ENCODE results near the gene CPNE5.

CPNE5 gene

DNA sequence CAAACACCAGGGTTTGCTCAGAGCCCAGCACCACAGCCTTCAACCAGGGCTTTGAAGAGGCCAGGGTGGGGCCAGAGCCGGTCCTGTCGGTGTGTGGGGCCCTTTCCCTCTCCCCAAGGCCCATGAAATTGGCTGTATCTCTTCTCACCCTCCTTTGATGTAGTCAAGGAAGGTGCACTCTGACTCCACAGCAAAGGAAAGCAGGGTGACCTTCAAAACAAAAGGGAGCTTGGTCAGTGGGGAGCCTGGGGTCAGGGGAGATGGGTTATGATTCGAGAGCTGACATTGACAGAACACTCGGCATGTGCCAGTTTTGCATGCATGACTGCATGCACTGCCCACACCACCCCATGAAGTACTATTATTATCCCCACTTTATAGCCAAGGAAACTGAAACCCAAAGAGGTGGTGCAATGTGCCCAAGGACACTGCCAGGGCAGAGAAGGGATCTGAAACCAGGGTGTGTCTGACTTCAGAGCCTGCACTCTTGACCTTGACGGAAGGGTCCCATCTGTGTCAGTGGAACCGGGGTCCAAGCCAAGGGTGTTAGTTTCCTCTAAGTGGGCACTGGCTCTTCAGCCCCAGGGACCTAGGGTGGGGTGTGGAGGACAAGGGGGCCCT is 86.2 kb downstream of the CPNE5 start:
- no peak overlapping the region for H3K4me3 ChIP-seq (ENCODE audit: low read length)
- TF ChIP-seq, protein P1, sequence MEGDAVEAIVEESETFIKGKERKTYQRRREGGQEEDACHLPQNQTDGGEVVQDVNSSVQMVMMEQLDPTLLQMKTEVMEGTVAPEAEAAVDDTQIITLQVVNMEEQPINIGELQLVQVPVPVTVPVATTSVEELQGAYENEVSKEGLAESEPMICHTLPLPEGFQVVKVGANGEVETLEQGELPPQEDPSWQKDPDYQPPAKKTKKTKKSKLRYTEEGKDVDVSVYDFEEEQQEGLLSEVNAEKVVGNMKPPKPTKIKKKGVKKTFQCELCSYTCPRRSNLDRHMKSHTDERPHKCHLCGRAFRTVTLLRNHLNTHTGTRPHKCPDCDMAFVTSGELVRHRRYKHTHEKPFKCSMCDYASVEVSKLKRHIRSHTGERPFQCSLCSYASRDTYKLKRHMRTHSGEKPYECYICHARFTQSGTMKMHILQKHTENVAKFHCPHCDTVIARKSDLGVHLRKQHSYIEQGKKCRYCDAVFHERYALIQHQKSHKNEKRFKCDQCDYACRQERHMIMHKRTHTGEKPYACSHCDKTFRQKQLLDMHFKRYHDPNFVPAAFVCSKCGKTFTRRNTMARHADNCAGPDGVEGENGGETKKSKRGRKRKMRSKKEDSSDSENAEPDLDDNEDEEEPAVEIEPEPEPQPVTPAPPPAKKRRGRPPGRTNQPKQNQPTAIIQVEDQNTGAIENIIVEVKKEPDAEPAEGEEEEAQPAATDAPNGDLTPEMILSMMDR (conservative IDR thresholded peaks at IDR 0.05; ENCODE audit: low read depth, low read length) = no peak
- no peak for DNase-seq (ENCODE audit: low read depth)

DNA sequence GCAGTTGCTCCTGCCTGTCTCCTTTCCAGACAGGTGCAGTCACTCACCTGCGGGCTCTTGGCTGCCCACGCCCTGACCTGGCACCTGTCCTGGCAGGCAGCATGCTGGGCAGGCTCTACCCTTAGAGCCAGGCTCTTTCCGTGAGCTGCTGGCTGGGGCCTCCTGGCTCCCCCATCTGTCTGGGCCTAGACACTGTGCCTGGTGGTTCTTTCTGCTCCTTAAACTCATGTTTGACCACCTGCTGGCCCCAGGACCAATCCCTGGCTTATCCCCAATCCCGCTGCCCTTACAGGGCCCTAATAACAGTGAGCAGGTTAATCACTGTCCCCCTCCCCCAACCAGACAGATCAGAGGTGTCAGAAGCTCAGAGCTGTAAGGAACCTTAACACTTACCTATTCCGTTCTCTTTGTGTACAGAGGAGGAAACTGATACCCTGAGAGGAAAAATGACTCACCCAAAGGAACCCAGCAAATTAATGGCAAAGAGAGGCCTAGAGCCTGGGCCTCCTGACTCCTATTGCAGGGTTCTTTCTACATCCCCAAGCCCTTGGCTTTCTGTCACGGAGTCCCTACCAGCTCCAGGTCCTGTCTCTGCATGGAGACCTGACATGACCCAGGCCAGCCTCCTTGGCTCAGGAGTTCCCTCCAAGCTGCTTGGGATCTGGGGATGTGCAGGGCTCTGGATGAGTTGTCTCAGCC is 86.9 kb downstream of the CPNE5 start:
- no peak overlapping the region for H3K4me3 ChIP-seq (ENCODE audit: low read length)
- DNase-seq (ENCODE audit: low read depth) = no peak
- TF ChIP-seq, protein P1 (conservative IDR thresholded peaks at IDR 0.05; ENCODE audit: low read depth, low read length) = no peak

DNA sequence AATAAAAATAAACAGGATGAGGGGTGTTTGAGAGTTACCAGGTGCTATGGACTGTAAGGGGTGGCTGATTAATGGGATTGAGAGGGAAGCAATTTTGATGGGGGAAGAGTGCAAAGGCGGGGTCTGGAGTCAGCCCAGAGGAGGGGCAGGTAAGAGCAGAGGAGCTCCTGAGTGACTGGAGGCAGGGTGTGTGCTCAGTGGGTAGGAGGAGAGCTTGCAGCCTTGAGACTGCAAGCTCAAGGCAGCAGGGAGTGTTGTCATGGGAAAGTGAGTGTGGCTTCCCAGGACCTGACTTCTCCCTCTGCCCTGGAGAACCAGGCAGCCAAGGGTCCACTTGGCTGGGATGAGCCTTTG is 87.4 kb downstream of the CPNE5 start:
- TF ChIP-seq, protein P1 (conservative IDR thresholded peaks at IDR 0.05; ENCODE audit: low read depth, low read length) = no peak
- no peak overlapping the region for H3K4me3 ChIP-seq (ENCODE audit: low read length)
- DNase-seq (ENCODE audit: low read depth) = no peak

DNA sequence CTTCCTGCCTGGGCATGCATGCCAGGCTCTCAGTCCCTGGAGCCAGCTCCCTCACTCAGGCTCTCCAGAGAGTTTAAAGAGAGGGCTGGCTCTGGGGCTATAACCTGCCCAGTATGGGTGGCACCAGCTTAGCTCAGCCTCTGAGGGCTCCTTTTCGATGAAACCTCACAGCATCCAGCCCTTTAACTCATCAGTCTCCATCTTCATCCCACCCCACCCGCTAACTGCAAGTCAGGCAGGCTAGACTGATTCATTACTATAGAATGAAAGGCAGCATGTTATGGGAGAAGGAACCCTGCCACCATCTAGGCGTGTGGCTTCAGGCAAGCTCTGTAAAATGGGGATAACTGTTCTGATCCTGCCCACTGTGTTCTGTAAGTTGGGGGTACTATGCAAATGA is 88.2 kb downstream of the CPNE5 start:
- DNase-seq (ENCODE audit: low read depth) = no peak
- no peak overlapping the region for H3K4me3 ChIP-seq (ENCODE audit: low read length)
- TF ChIP-seq, protein P1 (conservative IDR thresholded peaks at IDR 0.05; ENCODE audit: low read depth, low read length) = no peak

DNA sequence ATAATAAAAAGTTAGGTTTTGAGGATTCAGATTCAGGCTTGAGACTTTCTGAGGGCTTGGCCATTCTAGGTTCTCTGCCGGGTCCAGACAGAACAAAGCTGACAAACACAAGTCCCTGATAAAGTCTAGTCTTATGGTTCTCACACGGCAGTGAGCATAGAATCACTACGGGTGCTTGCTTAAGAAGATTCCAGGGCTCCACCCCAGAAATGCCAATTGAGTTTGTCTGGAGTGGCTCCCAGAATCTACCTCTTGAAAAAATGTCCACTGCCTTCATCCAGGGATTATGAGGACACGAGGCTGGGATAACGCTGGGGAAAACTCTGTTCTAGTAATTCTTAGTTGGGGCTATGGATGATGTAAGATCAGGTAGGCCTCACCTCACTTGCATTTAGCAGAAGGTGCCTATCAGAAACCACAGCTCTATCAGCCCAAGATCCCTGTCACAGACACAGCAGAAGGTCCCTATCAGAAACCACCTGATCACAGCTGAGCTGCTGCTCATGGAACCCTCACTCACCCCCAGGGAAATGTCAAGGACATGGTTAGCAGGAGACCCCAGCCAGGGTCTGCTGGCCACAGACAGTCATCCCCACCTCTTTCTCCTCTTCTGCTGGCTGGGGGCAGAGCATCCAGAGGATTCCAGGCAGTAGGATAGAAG is 89.3 kb downstream of the CPNE5 start:
- TF ChIP-seq, protein P1 (conservative IDR thresholded peaks at IDR 0.05; ENCODE audit: low read depth, low read length) = no peak
- H3K4me3 ChIP-seq (ENCODE audit: low read length) = no peak overlapping the region
- DNase-seq (ENCODE audit: low read depth) = peak; percentile 64

DNA sequence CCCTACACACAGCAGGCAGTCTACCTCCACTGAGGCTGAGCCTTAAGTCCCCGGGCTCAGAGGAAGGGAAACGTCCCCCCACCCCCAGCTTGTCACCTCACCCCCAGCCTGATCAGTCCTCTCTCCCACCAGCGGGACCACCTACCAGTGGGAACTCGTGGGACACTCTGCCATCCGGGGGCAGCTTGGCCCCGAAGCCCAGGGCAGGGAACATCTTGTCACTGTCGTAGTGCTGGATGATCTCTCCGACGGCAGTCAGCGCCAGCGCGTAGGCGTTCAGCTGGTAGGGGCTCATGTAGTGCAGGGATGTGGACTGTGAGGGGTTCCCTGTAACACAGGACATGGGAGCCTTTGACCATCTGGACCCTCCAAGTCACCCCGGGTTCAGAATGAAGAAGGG is 93.0 kb downstream of the CPNE5 start:
- H3K4me3 ChIP-seq (ENCODE audit: low read length) = no peak overlapping the region
- TF ChIP-seq, protein P1 (conservative IDR thresholded peaks at IDR 0.05; ENCODE audit: low read depth, low read length) = no peak
- DNase-seq (ENCODE audit: low read depth) = no peak

DNA sequence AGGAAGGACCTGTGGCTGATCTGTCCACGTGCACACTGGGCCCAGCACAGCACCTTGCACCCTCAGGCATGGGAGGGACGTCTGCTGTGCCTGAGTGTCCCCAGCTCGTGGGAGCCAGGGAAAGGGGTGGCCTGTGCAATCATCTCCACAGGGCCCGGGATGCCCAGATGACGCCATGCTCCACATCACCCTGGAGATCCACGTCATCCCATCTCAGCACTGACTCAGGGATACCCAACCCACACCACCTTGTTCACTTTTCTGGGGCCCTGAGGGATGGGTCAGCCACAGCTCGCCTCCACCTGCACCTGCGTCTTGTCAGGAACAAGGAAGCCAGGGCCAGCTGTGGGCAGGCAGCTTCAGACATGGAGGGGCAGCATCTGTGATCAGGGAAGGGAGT is 93.4 kb downstream of the CPNE5 start:
- DNase-seq (ENCODE audit: low read depth) = no peak
- TF ChIP-seq, protein P1 (conservative IDR thresholded peaks at IDR 0.05; ENCODE audit: low read depth, low read length) = no peak
- H3K4me3 ChIP-seq (ENCODE audit: low read length) = no peak overlapping the region
